ENCODE results near the gene BPIFA2. TPM values are rescaled to one million over a fixed set of nuclear protein-coding genes. Genes with fewer than 3 reads are reported as not detected.

Gene BPIFA2
- polyA plus RNA-seq, 1 donor from 2014 or later: not detected

GRCh38 chr20:33147299-33147698 lies 20.7 kb upstream of the BPIFA2 start:
- Histone ChIP-seq H3K79me2 (replicated peaks; ENCODE audit: insufficient read depth, low read length) (no peaks in the 10 kb centered on the region), H3K36me3 (ENCODE audit: insufficient read depth, low read length) (no peaks in the 10 kb centered on the region), H3K4me2 (ENCODE audit: low read length) (no peak overlapping the region), H3K9ac (ENCODE audit: low read length) (no peak overlapping the region), H3K9me3 (ENCODE audit: low read length) (no peaks in the 10 kb centered on the region), H4K20me1 (ENCODE audit: insufficient read depth) (no peaks in the 10 kb centered on the region), H3K9me2 (ENCODE audit: insufficient read depth, low read length) (no peaks in the 10 kb centered on the region), H2AFZ (ENCODE audit: low read depth, low read length) (no peak overlapping the region), H3K4me3 (ENCODE audit: low read length) (no peak overlapping the region), H3K27ac (ENCODE audit: low read length) (no peak overlapping the region), H3K27me3 (ENCODE audit: insufficient read depth, low read depth, low read length) (no peaks in the 10 kb centered on the region), H3F3A (ENCODE audit: insufficient read depth, low read length, poor library complexity, severe bottlenecking) (no peaks in the 10 kb centered on the region)
- TF ChIP-seq TAF1 (IDR thresholded peaks at IDR 0.05; ENCODE audit: low read depth): no peak
- no peak for TF ChIP-seq POLR2AphosphoS5 (IDR thresholded peaks at IDR 0.05)
- no peak for TF ChIP-seq MXI1 (conservative IDR thresholded peaks at IDR 0.05; ENCODE audit: poor library complexity, severe bottlenecking)
- TF ChIP-seq EP300 (conservative IDR thresholded peaks at IDR 0.05; ENCODE audit: poor library complexity, severe bottlenecking): no peak

GRCh38 chr20:33148040-33148439 lies 19.9 kb upstream of the BPIFA2 start:
- Histone ChIP-seq H3K4me2 (ENCODE audit: low read length) (no peak overlapping the region), H3K9me3 (ENCODE audit: low read length) (no peaks in the 10 kb centered on the region), H3K4me3 (ENCODE audit: low read length) (no peak overlapping the region), H3F3A (ENCODE audit: insufficient read depth, low read length, poor library complexity, severe bottlenecking) (no peaks in the 10 kb centered on the region), H2AFZ (ENCODE audit: low read depth, low read length) (no peak overlapping the region), H3K79me2 (replicated peaks; ENCODE audit: insufficient read depth, low read length) (no peaks in the 10 kb centered on the region), H3K9me2 (ENCODE audit: insufficient read depth, low read length) (no peaks in the 10 kb centered on the region), H3K27me3 (ENCODE audit: insufficient read depth, low read depth, low read length) (no peaks in the 10 kb centered on the region), H4K20me1 (ENCODE audit: insufficient read depth) (no peaks in the 10 kb centered on the region), H3K9ac (ENCODE audit: low read length) (no peak overlapping the region), H3K27ac (ENCODE audit: low read length) (no peak overlapping the region), H3K36me3 (ENCODE audit: insufficient read depth, low read length) (no peaks in the 10 kb centered on the region)
- TF ChIP-seq POLR2AphosphoS5 (IDR thresholded peaks at IDR 0.05): no peak
- no peak for TF ChIP-seq EZH2 (IDR thresholded peaks at IDR 0.05; ENCODE audit: borderline replicate concordance, insufficient read depth, low read length, poor library complexity, severe bottlenecking)
- no peak for TF ChIP-seq SMC3 (conservative IDR thresholded peaks at IDR 0.05; ENCODE audit: poor library complexity)
- TF ChIP-seq MXI1 (conservative IDR thresholded peaks at IDR 0.05; ENCODE audit: poor library complexity, severe bottlenecking): no peak
- TF ChIP-seq REST (IDR thresholded peaks at IDR 0.05; ENCODE audit: borderline replicate concordance): no peak
- TF ChIP-seq TAF1 (IDR thresholded peaks at IDR 0.05; ENCODE audit: low read depth): no peak
- TF ChIP-seq RAD21 (conservative IDR thresholded peaks at IDR 0.05): no peak
- TF ChIP-seq, protein P1, sequence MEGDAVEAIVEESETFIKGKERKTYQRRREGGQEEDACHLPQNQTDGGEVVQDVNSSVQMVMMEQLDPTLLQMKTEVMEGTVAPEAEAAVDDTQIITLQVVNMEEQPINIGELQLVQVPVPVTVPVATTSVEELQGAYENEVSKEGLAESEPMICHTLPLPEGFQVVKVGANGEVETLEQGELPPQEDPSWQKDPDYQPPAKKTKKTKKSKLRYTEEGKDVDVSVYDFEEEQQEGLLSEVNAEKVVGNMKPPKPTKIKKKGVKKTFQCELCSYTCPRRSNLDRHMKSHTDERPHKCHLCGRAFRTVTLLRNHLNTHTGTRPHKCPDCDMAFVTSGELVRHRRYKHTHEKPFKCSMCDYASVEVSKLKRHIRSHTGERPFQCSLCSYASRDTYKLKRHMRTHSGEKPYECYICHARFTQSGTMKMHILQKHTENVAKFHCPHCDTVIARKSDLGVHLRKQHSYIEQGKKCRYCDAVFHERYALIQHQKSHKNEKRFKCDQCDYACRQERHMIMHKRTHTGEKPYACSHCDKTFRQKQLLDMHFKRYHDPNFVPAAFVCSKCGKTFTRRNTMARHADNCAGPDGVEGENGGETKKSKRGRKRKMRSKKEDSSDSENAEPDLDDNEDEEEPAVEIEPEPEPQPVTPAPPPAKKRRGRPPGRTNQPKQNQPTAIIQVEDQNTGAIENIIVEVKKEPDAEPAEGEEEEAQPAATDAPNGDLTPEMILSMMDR (IDR thresholded peaks at IDR 0.05; ENCODE audit: poor library complexity, severe bottlenecking): no peak
- TF ChIP-seq EP300 (conservative IDR thresholded peaks at IDR 0.05; ENCODE audit: poor library complexity, severe bottlenecking): no peak
